H9 (cell line): ENCODE results near the gene MALSU1. TPM values are rescaled to one million over a fixed set of nuclear protein-coding genes. Genes with fewer than 3 reads are reported as not detected.

Source experiments
- DNase-seq: peaks from one replicate; pipeline ENCODE4 v3.0.0-alpha.2; 2017
- H2AFZ ChIP-seq: one replicate; pipeline ENCODE4 v1.6.1; 2013; ENCODE audit warnings: mild to moderate bottlenecking, low read length, control low read depth, moderate library complexity
- H2AK5ac ChIP-seq: 2 replicates; pipeline ENCODE4 v1.6.1; 2013; ENCODE audit warnings: low read length, control low read depth, mixed read lengths; ENCODE audit not compliant: insufficient read length
- H2BK120ac ChIP-seq: one replicate; pipeline ENCODE4 v1.6.1; 2013; ENCODE audit warnings: low read depth, mild to moderate bottlenecking, low read length, control low read depth, inconsistent platforms; ENCODE audit not compliant: poor library complexity, severe bottlenecking
- H2BK12ac ChIP-seq: 2 replicates; pipeline ENCODE4 v1.6.1; 2013; ENCODE audit warnings: low read length, control low read depth, mixed read lengths, low read depth; ENCODE audit not compliant: insufficient read length
- H2BK15ac ChIP-seq: 2 replicates; pipeline ENCODE4 v1.6.1; 2013; ENCODE audit warnings: low read depth, low read length, control low read depth
- H2BK20ac ChIP-seq: one replicate; pipeline ENCODE4 v1.6.1; 2013; ENCODE audit warnings: low read depth, mild to moderate bottlenecking, low read length, control low read depth, inconsistent platforms; ENCODE audit not compliant: poor library complexity, severe bottlenecking
- H2BK5ac ChIP-seq: 2 replicates; pipeline ENCODE4 v1.6.1; 2013; ENCODE audit warnings: low read length, control low read depth, mixed read lengths; ENCODE audit not compliant: insufficient read length
- H3K14ac ChIP-seq: 2 replicates; pipeline ENCODE4 v1.6.1; 2013; ENCODE audit warnings: low read length, control low read depth; ENCODE audit not compliant: insufficient read depth
- H3K18ac ChIP-seq: 2 replicates; pipeline ENCODE4 v1.6.1; 2013; ENCODE audit warnings: low read depth, mild to moderate bottlenecking, mixed read lengths, low read length, control low read depth; ENCODE audit not compliant: insufficient read length
- H3K23ac ChIP-seq: 2 replicates; pipeline ENCODE4 v1.6.1; 2013; ENCODE audit warnings: low read length, control low read depth, mixed read lengths, low read depth; ENCODE audit not compliant: insufficient read length
- H3K23me2 ChIP-seq: 2 replicates; pipeline ENCODE4 v1.6.1; 2013; ENCODE audit warnings: low read depth, mild to moderate bottlenecking, mixed read lengths, low read length, control low read depth; ENCODE audit not compliant: insufficient read length, poor library complexity, severe bottlenecking
- H3K27ac ChIP-seq: 2 replicates; pipeline ENCODE4 v1.5.1; 2013; ENCODE audit warnings: low read length, control low read depth, mixed read lengths, low read depth; ENCODE audit not compliant: insufficient read length
- H3K27me3 ChIP-seq: 2 replicates; pipeline ENCODE4 v1.6.1; 2013; ENCODE audit warnings: low read length, control low read depth, inconsistent platforms; ENCODE audit not compliant: insufficient read depth
- H3K4ac ChIP-seq: 2 replicates; pipeline ENCODE4 v1.6.1; 2013; ENCODE audit warnings: low read depth, mild to moderate bottlenecking, control low read depth, inconsistent platforms, low read length, moderate library complexity
- H3K4me1 ChIP-seq: 2 replicates; pipeline ENCODE4 v1.6.1; 2013; ENCODE audit warnings: low read length, control low read depth, inconsistent platforms; ENCODE audit not compliant: insufficient read depth
- H3K4me2 ChIP-seq: 2 replicates; pipeline ENCODE4 v1.6.1; 2013; ENCODE audit warnings: low read length, control low read depth, mixed read lengths; ENCODE audit not compliant: insufficient read length, insufficient read depth
- H3K56ac ChIP-seq: 2 replicates; pipeline ENCODE4 v1.6.1; 2013; ENCODE audit warnings: low read depth, mild to moderate bottlenecking, mixed read lengths, low read length, control low read depth; ENCODE audit not compliant: insufficient read length
- H3K79me1 ChIP-seq: 2 replicates; pipeline ENCODE4 v1.6.1; 2013; ENCODE audit warnings: low read depth, mild to moderate bottlenecking, moderate library complexity, low read length, control low read depth, inconsistent platforms; ENCODE audit not compliant: insufficient read depth, poor library complexity, severe bottlenecking
- H3K79me2 ChIP-seq: 2 replicates; pipeline ENCODE4 v1.6.1; 2013; ENCODE audit warnings: low read length, control low read depth, inconsistent platforms; ENCODE audit not compliant: insufficient read depth
- H3K9ac ChIP-seq: 2 replicates; pipeline ENCODE4 v1.6.1; 2013; ENCODE audit warnings: low read length, control low read depth, mixed read lengths; ENCODE audit not compliant: insufficient read length; ENCODE audit errors: extremely low read depth
- H3K9me3 ChIP-seq: one replicate; pipeline ENCODE4 v1.6.1; 2013; ENCODE audit warnings: low read depth, low read length, inconsistent platforms; ENCODE audit not compliant: control insufficient read depth
- H3T11ph ChIP-seq: one replicate; pipeline ENCODE4 v1.6.1; 2013; ENCODE audit warnings: mild to moderate bottlenecking, low read length, control low read depth, inconsistent platforms
- H4K20me1 ChIP-seq: one replicate; pipeline ENCODE4 v1.6.1; 2013; ENCODE audit not compliant: control insufficient read depth, insufficient read length, insufficient read depth
- H4K5ac ChIP-seq: 2 replicates; pipeline ENCODE4 v1.6.1; 2013; ENCODE audit warnings: low read depth, mild to moderate bottlenecking, mixed read lengths, low read length, control low read depth; ENCODE audit not compliant: insufficient read length
- H4K8ac ChIP-seq: replicated peaks from 2 replicates; pipeline ENCODE4 v1.6.1; 2013; ENCODE audit warnings: low read length, control low read depth, mixed read lengths, low read depth; ENCODE audit not compliant: insufficient read length
- H4K91ac ChIP-seq: 2 replicates; pipeline ENCODE4 v1.6.1; 2013; ENCODE audit warnings: low read depth, mild to moderate bottlenecking, moderate library complexity, mixed read lengths, low read length, control low read depth; ENCODE audit not compliant: insufficient read length
- H3K27ac Mint-ChIP-seq, 3 experiments: 2 replicates in 2 of 3; 3 replicates in 1 of 3; pipeline ENCODE4 v1.8.0; 2020 to 2021; ENCODE audit warnings: mixed read lengths in 3 of 3, mild to moderate bottlenecking in 1 of 3, moderate library complexity in 1 of 3
- H3K27me3 Mint-ChIP-seq: 2 replicates; pipeline ENCODE4 v1.8.0; 2021; ENCODE audit warnings: low read depth, mild to moderate bottlenecking, moderate library complexity, mixed read lengths
- H3K36me3 Mint-ChIP-seq, 3 experiments: 2 replicates in 2 of 3; 3 replicates in 1 of 3; pipeline ENCODE4 v1.8.0; 2020 to 2021; ENCODE audit warnings: low read depth in 3 of 3, mixed read lengths in 3 of 3; ENCODE audit not compliant: insufficient read depth in 1 of 3
- H3K4me1 Mint-ChIP-seq, 2 experiments: 2 replicates each; pipeline ENCODE4 v1.8.0; 2020; ENCODE audit warnings: mixed read lengths in 2 of 2
- H3K4me3 Mint-ChIP-seq, 2 experiments: 2 replicates in 1 of 2; 3 replicates in 1 of 2; pipeline ENCODE4 v1.8.0; 2020 to 2021; ENCODE audit warnings: mild to moderate bottlenecking in 2 of 2, mixed read lengths in 2 of 2, moderate library complexity in 1 of 2
- H3K9me3 Mint-ChIP-seq, 2 experiments: 2 replicates in 1 of 2; 3 replicates in 1 of 2; pipeline ENCODE4 v1.8.0; 2020; ENCODE audit warnings: mild to moderate bottlenecking in 2 of 2, mixed read lengths in 2 of 2, moderate library complexity in 1 of 2
- CTCF ChIP-seq: fragments of 200-600 bp; sonication (generic); conservative IDR thresholded peaks from 3 replicates; pipeline ENCODE4 v1.8.0; 2021; ENCODE audit warnings: antibody characterized with exemption, mild to moderate bottlenecking
- WGBS: extraction: QIAGEN DNeasy Blood & Tissue Kit; methylation state at CpG from one replicate; pipeline ENCODE4 v1.1.7; 2013; ENCODE audit warnings: missing lambda C conversion rate, low lambda C conversion rate, mixed read lengths; ENCODE audit not compliant: insufficient read length; ENCODE audit errors: extremely low coverage; 5-methylcytosine and 5-hydroxymethylcytosine counted together
- total RNA-seq: library from RNA; stranded (reverse); gene quantifications from 2 replicates; pipeline ENCODE4 v1.2.1, GENCODE V29; 2021

Gene MALSU1
- total RNA-seq, 1 experiment from 2014 or later = 83.4 TPM

- H4K5ac ChIP-seq = no peak overlapping the region
- Mint-ChIP-seq H3K9me3 (no peaks in the 10 kb centered on the region), H3K27ac (peak overlapping the region in 2 of 3 experiments; percentile 29 to 69; a peak in 3 of 7 replicates), H3K27me3 (peaks cover 4% of the 10 kb centered on the region), H3K36me3 (no peaks in the 10 kb centered on the region), H3K4me1 (peaks cover 8 to 11% of the 10 kb centered on the region in 2 experiments), H3K4me3 (peak overlapping the region; percentile 38 to 63)
- H3K23me2 ChIP-seq = no peaks in the 10 kb centered on the region
- H3K4me1 ChIP-seq = no peaks in the 10 kb centered on the region
- no peak overlapping the region for H2AFZ ChIP-seq
- H4K91ac ChIP-seq = no peak overlapping the region
- no peak overlapping the region for H2BK12ac ChIP-seq
- no peaks in the 10 kb centered on the region for H3K9me3 ChIP-seq
- no CpG with 5 or more reads among the region's 11 CpGs for WGBS
- no peak overlapping the region for H3K4ac ChIP-seq
- no peak overlapping the region for H3K27ac ChIP-seq
- H3K27me3 ChIP-seq = no peaks in the 10 kb centered on the region
- H3K79me2 ChIP-seq = no peaks in the 10 kb centered on the region
- no peak overlapping the region for H2BK20ac ChIP-seq
- H3T11ph ChIP-seq = no peak overlapping the region
- H3K9ac ChIP-seq = no peak overlapping the region
- H3K14ac ChIP-seq = no peak overlapping the region
- no peak overlapping the region for H4K8ac ChIP-seq
- TF ChIP-seq CTCF = peak; percentile 96
- no peaks in the 10 kb centered on the region for H4K20me1 ChIP-seq
- H3K23ac ChIP-seq = no peak overlapping the region
- no peak overlapping the region for H3K18ac ChIP-seq
- no peak overlapping the region for H3K56ac ChIP-seq
- H2AK5ac ChIP-seq = no peak overlapping the region
- H3K79me1 ChIP-seq = no peaks in the 10 kb centered on the region
- H3K4me2 ChIP-seq = peak overlapping the region; percentile 18
- H2BK5ac ChIP-seq = no peak overlapping the region
- H2BK15ac ChIP-seq = no peak overlapping the region
- no peak overlapping the region for H2BK120ac ChIP-seq
- peak; percentile 94 for DNase-seq
Observed at GRCh38 chr7:23273141-23273599, 26.0 kb upstream of the MALSU1 start.
